EH (cell line): ENCODE measurements around the gene IL17RA.

Experiments used
- DNase-seq: peaks from one replicate; pipeline ENCODE4 v3.0.0-alpha.2; 2015; ENCODE audit warnings: low read depth

Gene IL17RA

GRCh38 chr22:17083255-17083654 is 1.5 kb upstream of the IL17RA start:
- DNase-seq = no peak

- peak; percentile 16 for DNase-seq
These were observed 874 bp upstream of the IL17RA start for GRCh38 chr22:17083811-17084441.

GRCh38 chr22:17085277-17086181 is 729 bp downstream of the IL17RA start:
- no peak for DNase-seq

GRCh38 chr22:17086296-17086695 is 1.5 kb downstream of the IL17RA start:
- DNase-seq = no peak

- no peak for DNase-seq
These were observed 2.1 kb downstream of the IL17RA start for GRCh38 chr22:17086788-17087497.

- DNase-seq = peak; percentile 78
These were observed 2.8 kb downstream of the IL17RA start for GRCh38 chr22:17087498-17088131.

- DNase-seq = no peak
These were observed 5.8 kb downstream of the IL17RA start for GRCh38 chr22:17090550-17090949.

- no peak for DNase-seq
These were observed 7.1 kb downstream of the IL17RA start for GRCh38 chr22:17091851-17092250.

- DNase-seq = no peak
These were observed 8.3 kb downstream of the IL17RA start for GRCh38 chr22:17093081-17093480.

- peak; percentile 18 for DNase-seq
These were observed 10.7 kb downstream of the IL17RA start for GRCh38 chr22:17095538-17095937.

- DNase-seq = no peak
These were observed 11.3 kb downstream of the IL17RA start for GRCh38 chr22:17096071-17096470.

GRCh38 chr22:17097062-17097461 is 12.3 kb downstream of the IL17RA start:
- DNase-seq = no peak

GRCh38 chr22:17097701-17098100 is 12.9 kb downstream of the IL17RA start:
- no peak for DNase-seq

GRCh38 chr22:17098379-17098819 is 13.6 kb downstream of the IL17RA start:
- no peak for DNase-seq

- no peak for DNase-seq
These were observed 15.8 kb downstream of the IL17RA start for GRCh38 chr22:17100621-17101020.

- no peak for DNase-seq
These were observed 16.9 kb downstream of the IL17RA start for GRCh38 chr22:17101475-17102296.

- DNase-seq = no peak
These were observed 17.5 kb downstream of the IL17RA start for GRCh38 chr22:17102297-17102667.

GRCh38 chr22:17103351-17103750 is 18.6 kb downstream of the IL17RA start:
- DNase-seq = no peak

- no peak for DNase-seq
These were observed 19.6 kb downstream of the IL17RA start for GRCh38 chr22:17104336-17104935.

- no peak for DNase-seq
These were observed 20.6 kb downstream of the IL17RA start for GRCh38 chr22:17105143-17106129.
